Activated T-helper 2 cell treated with anti-CD3 and anti-CD28 coated beads, Interferon-gamma antibody, Interleukin-2, Interleukin-4, amounts not matched to agents 10 μg/mL and 5 μg/mL and 100 μg/mL, durations not matched to agents 14 hours and 24 hours and 36 hours (primary cell): ENCODE data around the gene KRTAP9-8. TPM values are rescaled to one million over a fixed set of nuclear protein-coding genes. Genes with fewer than 3 reads are reported as not detected.
"Not testable (repeated sequence)": the region's sequence is repeated elsewhere in the genome, so short reads cannot be mapped to it uniquely, and the experiment has no call there.

Experiments used
- DNase-seq: peaks from one replicate; pipeline ENCODE4 v3.0.0; 2021; ENCODE audit warnings: low spot score
- H3K27ac Mint-ChIP-seq: one replicate; pipeline ENCODE4 v1.8.0; 2021; ENCODE audit warnings: mixed read lengths
- H3K27me3 Mint-ChIP-seq: one replicate; pipeline ENCODE4 v1.8.0; 2021; ENCODE audit warnings: low read depth, mixed read lengths
- H3K36me3 Mint-ChIP-seq: one replicate; pipeline ENCODE4 v1.8.0; 2021; ENCODE audit warnings: low read depth, mixed read lengths
- H3K4me1 Mint-ChIP-seq: one replicate; pipeline ENCODE4 v1.8.0; 2021; ENCODE audit warnings: low read depth, mixed read lengths
- H3K4me3 Mint-ChIP-seq: one replicate; pipeline ENCODE4 v1.8.0; 2021; ENCODE audit warnings: low read depth, mild to moderate bottlenecking, moderate library complexity, mixed read lengths
- H3K9me3 Mint-ChIP-seq: one replicate; pipeline ENCODE4 v1.8.0; 2021; ENCODE audit warnings: mixed read lengths
- intact Hi-C: fragments of 100-400 bp; cut with micrococcal nuclease; formaldehyde crosslinking; loops from one replicate; pipeline ENCODE4 v1.15.1; 2023
- total RNA-seq: library from RNA; stranded (reverse); gene quantifications from 2 replicates; pipeline ENCODE4 v1.2.3, GENCODE V29; 2022

The KRTAP9-8 gene
- total RNA-seq: not detected in 2 replicates

GRCh38 chr17:41237949-41238437 lies at the start of gene KRTAP9-8:
Gene KRTAP9-8, plus strand, starts transcription at chr17:41237999. Its CDS starts 53 bp downstream, at chr17:41238052.
- H3K4me1 Mint-ChIP-seq, DNase-seq, H3K36me3 Mint-ChIP-seq, H3K4me3 Mint-ChIP-seq, intact Hi-C loops, H3K9me3 Mint-ChIP-seq, H3K27ac Mint-ChIP-seq: not testable (repeated sequence)
- H3K27me3 Mint-ChIP-seq: peaks cover 18% of the 10 kb centered on the region

GRCh38 chr17:41189837-41190318 lies 47.9 kb upstream of the KRTAP9-8 start, which contains the start of gene KRTAP9-1:
Gene KRTAP9-1, plus strand, starts transcription at chr17:41189887. Its CDS starts 0 bp downstream, at chr17:41189887.
- H3K9me3 Mint-ChIP-seq, H3K27ac Mint-ChIP-seq, H3K27me3 Mint-ChIP-seq, intact Hi-C loops, H3K4me1 Mint-ChIP-seq, DNase-seq, H3K4me3 Mint-ChIP-seq, H3K36me3 Mint-ChIP-seq: not testable (repeated sequence)

- H3K27ac Mint-ChIP-seq: no peak overlapping the region
- H3K27me3 Mint-ChIP-seq: peaks cover 3% of the 10 kb centered on the region
- H3K36me3 Mint-ChIP-seq: no peaks in the 10 kb centered on the region
- intact Hi-C loops: no loop called here
- no peaks in the 10 kb centered on the region for H3K4me1 Mint-ChIP-seq
- no peak overlapping the region for H3K4me3 Mint-ChIP-seq
- H3K9me3 Mint-ChIP-seq: no peaks in the 10 kb centered on the region
- DNase-seq: no peak
Observed at GRCh38 chr17:41190328-41190727, 47.5 kb upstream of the KRTAP9-8 start.

GRCh38 chr17:41196068-41196467 lies 41.7 kb upstream of the KRTAP9-8 start:
- Mint-ChIP-seq H3K4me3 (no peak overlapping the region), H3K27me3 (peaks cover 8% of the 10 kb centered on the region), H3K4me1 (no peaks in the 10 kb centered on the region), H3K27ac (no peak overlapping the region), H3K36me3 (no peaks in the 10 kb centered on the region), H3K9me3 (no peaks in the 10 kb centered on the region)
- DNase-seq: no peak
- intact Hi-C loops: no loop called here

GRCh38 chr17:41199421-41200078 lies 38.2 kb upstream of the KRTAP9-8 start:
- DNase-seq: no peak
- Mint-ChIP-seq H3K9me3 (no peaks in the 10 kb centered on the region), H3K4me3 (no peak overlapping the region), H3K36me3 (no peaks in the 10 kb centered on the region), H3K27me3 (peaks cover 8% of the 10 kb centered on the region), H3K4me1 (no peaks in the 10 kb centered on the region), H3K27ac (no peak overlapping the region)
- intact Hi-C loops: no loop called here

GRCh38 chr17:41211845-41212466 lies 25.8 kb upstream of the KRTAP9-8 start:
- no peak overlapping the region for H3K4me3 Mint-ChIP-seq
- H3K9me3 Mint-ChIP-seq: no peaks in the 10 kb centered on the region
- no peaks in the 10 kb centered on the region for H3K4me1 Mint-ChIP-seq
- peaks cover 15% of the 10 kb centered on the region for H3K27me3 Mint-ChIP-seq
- intact Hi-C loops: no loop called here
- no peaks in the 10 kb centered on the region for H3K36me3 Mint-ChIP-seq
- DNase-seq: no peak
- no peak overlapping the region for H3K27ac Mint-ChIP-seq

- H3K27ac Mint-ChIP-seq: no peak overlapping the region
- no peaks in the 10 kb centered on the region for H3K9me3 Mint-ChIP-seq
- no peaks in the 10 kb centered on the region for H3K36me3 Mint-ChIP-seq
- intact Hi-C loops: no loop called here
- H3K4me3 Mint-ChIP-seq: no peak overlapping the region
- H3K4me1 Mint-ChIP-seq: no peaks in the 10 kb centered on the region
- no peak for DNase-seq
- H3K27me3 Mint-ChIP-seq: peaks cover 15% of the 10 kb centered on the region
Observed at GRCh38 chr17:41212524-41213169, 25.2 kb upstream of the KRTAP9-8 start.

- intact Hi-C loops: no loop called here
- no peaks in the 10 kb centered on the region for H3K36me3 Mint-ChIP-seq
- no peaks in the 10 kb centered on the region for H3K9me3 Mint-ChIP-seq
- no peak overlapping the region for H3K27ac Mint-ChIP-seq
- H3K27me3 Mint-ChIP-seq: peaks cover 2% of the 10 kb centered on the region
- no peak overlapping the region for H3K4me3 Mint-ChIP-seq
- H3K4me1 Mint-ChIP-seq: no peaks in the 10 kb centered on the region
- no peak for DNase-seq
Observed at GRCh38 chr17:41215681-41216080, 22.1 kb upstream of the KRTAP9-8 start.

- H3K36me3 Mint-ChIP-seq: no peaks in the 10 kb centered on the region
- no peak overlapping the region for H3K4me3 Mint-ChIP-seq
- H3K27me3 Mint-ChIP-seq: peaks cover 8% of the 10 kb centered on the region
- no peaks in the 10 kb centered on the region for H3K4me1 Mint-ChIP-seq
- H3K27ac Mint-ChIP-seq: no peak overlapping the region
- DNase-seq: no peak
- H3K9me3 Mint-ChIP-seq: no peaks in the 10 kb centered on the region
- intact Hi-C loops: no loop called here
Observed at GRCh38 chr17:41223821-41224220, 14.0 kb upstream of the KRTAP9-8 start.

GRCh38 chr17:41226051-41226450 lies 11.7 kb upstream of the KRTAP9-8 start:
- peaks cover 11% of the 10 kb centered on the region for H3K27me3 Mint-ChIP-seq
- H3K36me3 Mint-ChIP-seq: no peaks in the 10 kb centered on the region
- no peak overlapping the region for H3K4me3 Mint-ChIP-seq
- no peak overlapping the region for H3K27ac Mint-ChIP-seq
- no peaks in the 10 kb centered on the region for H3K9me3 Mint-ChIP-seq
- DNase-seq: no peak
- intact Hi-C loops: no loop called here
- H3K4me1 Mint-ChIP-seq: no peaks in the 10 kb centered on the region

GRCh38 chr17:41226598-41227095 lies 11.2 kb upstream of the KRTAP9-8 start, which contains the start of gene KRTAP9-2:
Gene KRTAP9-2, plus strand, starts transcription at chr17:41226648. Its CDS starts 7 bp downstream, at chr17:41226655.
- H3K4me3 Mint-ChIP-seq, H3K36me3 Mint-ChIP-seq, intact Hi-C loops, H3K4me1 Mint-ChIP-seq, H3K27me3 Mint-ChIP-seq, DNase-seq, H3K9me3 Mint-ChIP-seq, H3K27ac Mint-ChIP-seq: not testable (repeated sequence)

GRCh38 chr17:41230094-41230493 lies 7.7 kb upstream of the KRTAP9-8 start:
- no peak overlapping the region for H3K4me3 Mint-ChIP-seq
- no peak for DNase-seq
- H3K4me1 Mint-ChIP-seq: no peaks in the 10 kb centered on the region
- H3K27ac Mint-ChIP-seq: no peak overlapping the region
- H3K36me3 Mint-ChIP-seq: no peaks in the 10 kb centered on the region
- peaks cover 22% of the 10 kb centered on the region for H3K27me3 Mint-ChIP-seq
- intact Hi-C loops: no loop called here
- no peaks in the 10 kb centered on the region for H3K9me3 Mint-ChIP-seq

- Mint-ChIP-seq H3K4me1 (no peaks in the 10 kb centered on the region), H3K9me3 (no peaks in the 10 kb centered on the region), H3K4me3 (no peak overlapping the region), H3K27me3 (peaks cover 26% of the 10 kb centered on the region), H3K36me3 (no peaks in the 10 kb centered on the region), H3K27ac (no peak overlapping the region)
- intact Hi-C loops: no loop called here
- DNase-seq: no peak
Observed at GRCh38 chr17:41231731-41232130, 6.1 kb upstream of the KRTAP9-8 start.
